MCF 10A (cell line): Measurements from ENCODE around the gene BLOC1S3. TPM values are rescaled to one million over a fixed set of nuclear protein-coding genes. Genes with fewer than 3 reads are reported as not detected.
A peak's percentile ranks its signal among the peaks of the same experiment; 100 is the strongest.

Experiments
- BruUV-seq: library from RNA; stranded (reverse); fragments of 400-500 nt; replicated peaks from 2 replicates; lab custom pipeline; 2021; lab: Mats Ljungman, UMichigan
- CTCF ChIA-PET: fragments of 300-600 bp; sonication (Branson Sonifier 250); formaldehyde crosslinking; extraction: SDS; loops from one replicate; lab custom pipeline; 2021; ENCODE audit warnings: antibody characterized with exemption, inconsistent platforms; lab: Yijun Ruan, JAX
- POLR2A ChIA-PET: fragments of 300-600, 350-650 bp; sonication (Branson Sonifier 250); formaldehyde crosslinking; extraction: SDS; loops from one replicate; lab custom pipeline; 2020; ENCODE audit warnings: antibody characterized with exemption, inconsistent platforms; lab: Yijun Ruan, JAX
- DNase-seq: peaks from one replicate; pipeline ENCODE4 v3.0.0-alpha.2; 2018; ENCODE audit not compliant: unreplicated experiment
- H3K27ac Mint-ChIP-seq: one replicate; pipeline ENCODE4 v1.8.0; 2022; ENCODE audit warnings: mild to moderate bottlenecking, low read depth, mixed read lengths; ENCODE audit not compliant: unreplicated experiment
- H3K27me3 Mint-ChIP-seq: one replicate; pipeline ENCODE4 v1.8.0; 2022; ENCODE audit warnings: mixed read lengths; ENCODE audit not compliant: insufficient read depth, unreplicated experiment
- H3K36me3 Mint-ChIP-seq: one replicate; pipeline ENCODE4 v1.8.0; 2022; ENCODE audit warnings: mild to moderate bottlenecking, moderate library complexity, mixed read lengths; ENCODE audit not compliant: insufficient read depth, unreplicated experiment
- H3K4me1 Mint-ChIP-seq: one replicate; pipeline ENCODE4 v1.8.0; 2022; ENCODE audit warnings: mixed read lengths; ENCODE audit not compliant: insufficient read depth, unreplicated experiment
- H3K4me3 Mint-ChIP-seq: one replicate; pipeline ENCODE4 v1.8.0; 2022; ENCODE audit warnings: mild to moderate bottlenecking, moderate library complexity, mixed read lengths; ENCODE audit not compliant: unreplicated experiment
- H3K9me3 Mint-ChIP-seq: one replicate; pipeline ENCODE4 v1.8.0; 2022; ENCODE audit warnings: mixed read lengths; ENCODE audit not compliant: unreplicated experiment
- intact Hi-C: fragments of 100-400 bp; cut with micrococcal nuclease; formaldehyde crosslinking; loops from 2 replicates; pipeline ENCODE4 v1.14.1; 2022
- total RNA-seq: library from RNA; stranded (reverse); gene quantifications from 2 replicates; pipeline ENCODE4 v1.2.3, GENCODE V29; 2022
- TF ChIP-seq, protein P1 (sequence below): fragments of 200-600 bp; IDR thresholded peaks from one replicate; pipeline ENCODE4 v1.8.0; 2022; ENCODE audit warnings: antibody characterized with exemption, mild to moderate bottlenecking; ENCODE audit not compliant: unreplicated experiment

Gene BLOC1S3
- total RNA-seq, 1 experiment from 2014 or later: 14.0 TPM

DNA sequence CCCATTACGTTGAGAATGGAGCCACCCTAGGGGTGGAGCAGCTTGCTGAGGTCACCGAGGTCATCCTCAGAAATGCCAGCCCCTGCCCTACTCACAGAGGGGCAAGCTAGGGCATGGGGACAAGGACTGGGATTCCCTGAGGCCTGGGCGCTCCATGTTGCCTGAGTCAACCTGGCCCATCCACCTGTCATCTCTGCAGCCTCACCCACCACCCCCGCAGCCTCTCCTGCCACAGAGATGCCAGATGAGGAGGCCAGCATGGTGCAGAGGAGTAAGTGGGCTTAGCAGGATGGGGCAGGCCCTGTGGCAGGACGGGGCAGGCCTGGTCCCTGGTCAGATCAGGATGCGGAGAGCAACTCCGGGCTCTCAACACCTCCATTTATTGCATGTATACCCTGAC, 27.3 kb upstream of the BLOC1S3 start:
- Mint-ChIP-seq H3K4me1 (peaks cover 16% of the 10 kb centered on the region), H3K4me3 (no peak overlapping the region), H3K9me3 (no peaks in the 10 kb centered on the region), H3K27me3 (no peaks in the 10 kb centered on the region), H3K36me3 (peaks cover 13% of the 10 kb centered on the region), H3K27ac (no peak overlapping the region)
- no TSS peak for BruUV-seq
- CTCF ChIA-PET: interaction anchor here (0.5 to 0.8 kb wide), 2 partner anchors 15 to 50 kb away, joined by 3 to 4 read pairs; no protein-coding TSS in a partner anchor
- POLR2A ChIA-PET: interaction anchor here (0.7 to 1.4 kb wide), 2 partner anchors 27 to 1481 kb away, joined by 3 read pairs; partner anchors contain the start of genes PLAUR and TRAPPC6A
- TF ChIP-seq, protein P1, sequence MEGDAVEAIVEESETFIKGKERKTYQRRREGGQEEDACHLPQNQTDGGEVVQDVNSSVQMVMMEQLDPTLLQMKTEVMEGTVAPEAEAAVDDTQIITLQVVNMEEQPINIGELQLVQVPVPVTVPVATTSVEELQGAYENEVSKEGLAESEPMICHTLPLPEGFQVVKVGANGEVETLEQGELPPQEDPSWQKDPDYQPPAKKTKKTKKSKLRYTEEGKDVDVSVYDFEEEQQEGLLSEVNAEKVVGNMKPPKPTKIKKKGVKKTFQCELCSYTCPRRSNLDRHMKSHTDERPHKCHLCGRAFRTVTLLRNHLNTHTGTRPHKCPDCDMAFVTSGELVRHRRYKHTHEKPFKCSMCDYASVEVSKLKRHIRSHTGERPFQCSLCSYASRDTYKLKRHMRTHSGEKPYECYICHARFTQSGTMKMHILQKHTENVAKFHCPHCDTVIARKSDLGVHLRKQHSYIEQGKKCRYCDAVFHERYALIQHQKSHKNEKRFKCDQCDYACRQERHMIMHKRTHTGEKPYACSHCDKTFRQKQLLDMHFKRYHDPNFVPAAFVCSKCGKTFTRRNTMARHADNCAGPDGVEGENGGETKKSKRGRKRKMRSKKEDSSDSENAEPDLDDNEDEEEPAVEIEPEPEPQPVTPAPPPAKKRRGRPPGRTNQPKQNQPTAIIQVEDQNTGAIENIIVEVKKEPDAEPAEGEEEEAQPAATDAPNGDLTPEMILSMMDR: no peak
- intact Hi-C loops: no loop called here
- peak; percentile 68 for DNase-seq

DNA sequence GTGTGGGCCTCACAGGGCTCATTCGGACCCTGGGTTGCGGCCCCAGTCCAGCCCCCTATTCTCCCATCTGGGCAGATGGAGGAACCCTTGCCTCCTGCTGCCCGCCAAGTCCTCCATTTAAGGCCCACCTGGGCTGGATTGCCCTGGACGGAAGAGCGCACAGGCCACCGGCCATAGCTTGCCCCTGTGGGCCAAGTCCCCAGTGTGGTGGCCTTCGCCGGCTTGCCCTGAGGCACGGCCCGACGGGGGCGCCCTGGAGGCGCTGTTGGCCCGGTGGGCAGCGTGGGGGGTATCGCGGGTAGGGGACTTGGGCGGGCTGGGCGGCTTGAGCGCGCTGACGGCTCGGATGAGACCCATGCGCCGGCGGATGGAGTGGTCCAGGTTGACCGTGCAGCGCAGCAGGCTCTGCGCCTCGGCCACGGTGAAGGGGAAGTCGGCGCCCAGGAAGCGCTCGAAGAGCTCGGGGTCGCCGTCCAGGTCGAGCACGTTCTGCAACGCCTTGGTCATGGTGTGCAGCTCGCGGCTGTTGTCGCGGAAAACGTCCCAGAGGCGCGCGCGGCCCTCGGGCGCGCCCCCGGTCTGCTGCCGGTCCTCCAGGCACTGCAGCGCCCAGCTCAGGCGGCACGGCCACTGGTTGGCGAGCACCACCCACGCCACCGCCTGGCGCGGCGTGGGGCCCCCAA, 26.6 kb upstream of the BLOC1S3 start:
- intact Hi-C loops: no loop called here
- Mint-ChIP-seq H3K27me3 (no peaks in the 10 kb centered on the region), H3K27ac (no peak overlapping the region), H3K9me3 (no peaks in the 10 kb centered on the region), H3K4me1 (peaks cover 16% of the 10 kb centered on the region), H3K4me3 (no peak overlapping the region), H3K36me3 (peaks cover 13% of the 10 kb centered on the region)
- POLR2A ChIA-PET: no interaction called here
- DNase-seq: no peak
- CTCF ChIA-PET: interaction anchor here (0.6 to 0.8 kb wide), 2 partner anchors 20 to 50 kb away, joined by 3 to 4 read pairs; no protein-coding TSS in a partner anchor
- TF ChIP-seq, protein P1: no peak
- no TSS peak for BruUV-seq

DNA sequence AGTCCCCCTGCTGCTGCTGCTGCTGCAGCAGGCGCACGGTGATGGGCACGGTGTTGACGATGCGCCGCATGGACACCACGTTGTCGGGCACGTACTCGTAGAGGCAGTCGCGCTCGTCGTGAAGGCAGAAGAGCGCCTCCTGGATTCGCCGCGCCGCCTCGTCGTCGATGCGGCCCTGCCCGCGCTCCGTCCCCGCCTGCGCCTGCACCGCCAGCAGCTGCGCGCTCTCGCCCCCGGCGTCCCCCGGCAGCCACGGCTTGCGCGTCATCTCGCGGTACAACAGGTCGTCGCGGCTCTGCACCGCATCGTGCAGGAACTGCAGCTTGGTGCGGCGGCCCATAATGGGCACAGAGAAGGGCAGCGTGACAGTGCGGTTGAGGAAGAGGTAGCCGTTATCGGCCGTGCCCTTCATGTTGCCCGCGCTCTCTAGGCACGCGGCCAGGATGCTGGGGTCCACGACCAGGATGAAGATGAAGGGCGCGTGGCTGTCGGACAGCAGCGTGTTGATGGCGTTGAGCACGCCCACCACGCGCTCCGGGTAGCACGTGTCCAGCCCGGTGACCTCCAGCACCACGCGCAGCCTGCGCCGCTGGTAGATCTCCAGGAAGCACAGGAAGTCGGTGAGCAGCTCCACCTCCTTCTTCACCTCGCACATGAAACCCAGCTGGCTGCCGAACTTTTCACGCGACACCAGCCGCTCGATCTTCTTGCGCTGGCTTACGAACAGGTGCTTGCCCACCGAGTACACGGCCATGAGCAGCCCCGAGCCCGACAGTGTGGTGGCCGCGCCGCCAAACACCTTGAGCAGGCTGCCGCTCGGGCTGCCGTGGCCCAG, 25.9 kb upstream of the BLOC1S3 start:
- no peaks in the 10 kb centered on the region for H3K9me3 Mint-ChIP-seq
- H3K4me1 Mint-ChIP-seq: peaks cover 16% of the 10 kb centered on the region
- H3K4me3 Mint-ChIP-seq: no peak overlapping the region
- TF ChIP-seq, protein P1: no peak
- ChIA-PET POLR2A (interaction anchor here (2.2 kb wide), 1 partner anchor 25 kb away, joined by 11 read pairs; the partner anchor contains the start of genes BLOC1S3 and TRAPPC6A), CTCF (interaction anchor here (0.6 to 1.2 kb wide), 2 partner anchors 21 to 26 kb away, joined by 3 to 4 read pairs; partner anchors contain the start of genes BLOC1S3 and TRAPPC6A)
- BruUV-seq: no TSS peak
- no peak overlapping the region for H3K27ac Mint-ChIP-seq
- peaks cover 13% of the 10 kb centered on the region for H3K36me3 Mint-ChIP-seq
- H3K27me3 Mint-ChIP-seq: no peaks in the 10 kb centered on the region
- intact Hi-C loops: no loop called here
- no peak for DNase-seq
